Hindlimb muscle (tissue), 1 donor: ENCODE data around the gene COPZ1. TPM values are rescaled to one million over a fixed set of nuclear protein-coding genes. Genes with fewer than 3 reads are reported as not detected.
A peak's percentile ranks its signal among the peaks of the same experiment; 100 is the strongest.
"Not testable (repeated sequence)": the region's sequence is repeated elsewhere in the genome, so short reads cannot be mapped to it uniquely, and the experiment has no call there.

Experiments used
- DNase-seq: peaks from one replicate; pipeline ENCODE4 v3.0.0-alpha.2; 2013
- polyA plus RNA-seq: library from polyadenylated mRNA; unstranded; fragments of 120-200 nt; gene quantifications from one replicate; pipeline ENCODE4 v1.2.1, GENCODE V29; 2013; ENCODE audit not compliant: insufficient read length

COPZ1 gene
- polyA plus RNA-seq, 1 donor, result 124 TPM

- DNase-seq, result no peak
Measured at GRCh38 chr12:54337280-54337842, 12.4 kb downstream of the COPZ1 start.

- DNase-seq, result no peak
Measured at GRCh38 chr12:54337854-54338650, 13.1 kb downstream of the COPZ1 start.

- no peak for DNase-seq
Measured at GRCh38 chr12:54338698-54339296, 13.9 kb downstream of the COPZ1 start.

- no peak for DNase-seq
Measured at GRCh38 chr12:54340846-54341245, 15.9 kb downstream of the COPZ1 start.

- DNase-seq, result no peak
Measured at GRCh38 chr12:54341378-54342300, 16.7 kb downstream of the COPZ1 start.

- DNase-seq, result no peak
Measured at GRCh38 chr12:54349036-54349435, 24.1 kb downstream of the COPZ1 start.

- no peak for DNase-seq
Measured at GRCh38 chr12:54349679-54350078, 24.7 kb downstream of the COPZ1 start.

GRCh38 chr12:54350743-54351142 is 25.8 kb downstream of the COPZ1 start:
- no peak for DNase-seq

- no peak for DNase-seq
Measured at GRCh38 chr12:54351341-54351740, 26.4 kb downstream of the COPZ1 start.

- DNase-seq, result peak; percentile 74
Measured at GRCh38 chr12:54352022-54352531, 27.1 kb downstream of the COPZ1 start.

GRCh38 chr12:54352891-54353874 is 28.3 kb downstream of the COPZ1 start:
- no peak for DNase-seq

- DNase-seq, result not testable (repeated sequence)
Measured at GRCh38 chr12:54354271-54354670, 29.3 kb downstream of the COPZ1 start.

- no peak for DNase-seq
Measured at GRCh38 chr12:54355104-54355815, 30.3 kb downstream of the COPZ1 start.

GRCh38 chr12:54356228-54356627 is 31.3 kb downstream of the COPZ1 start:
- DNase-seq, result no peak

GRCh38 chr12:54356951-54357356 is 32.0 kb downstream of the COPZ1 start:
- DNase-seq, result no peak

GRCh38 chr12:54357506-54358190 is 32.7 kb downstream of the COPZ1 start:
- DNase-seq, result no peak

- DNase-seq, result no peak
Measured at GRCh38 chr12:54358191-54358944, 33.4 kb downstream of the COPZ1 start.

- DNase-seq, result peak; percentile 98
Measured at GRCh38 chr12:54358945-54359761, 34.2 kb downstream of the COPZ1 start.
